SHP77 (cell line): ENCODE measurements around the gene FGFRL1.
"Not testable (repeated sequence)": the region's sequence is repeated elsewhere in the genome, so short reads cannot be mapped to it uniquely, and the experiment has no call there.

Experiments
- DNase-seq, 2 experiments: peaks; one replicate each; lab custom pipeline; 2025; lab: John Stamatoyannopoulos, UW

FGFRL1 gene

GRCh38 chr4:973431-974397 is 37.7 kb upstream of the FGFRL1 start, which contains the start of gene DGKQ:
Gene DGKQ, minus strand, starts transcription at chr4:973569. Its CDS starts 87 bp downstream, at chr4:973482.
- DNase-seq = no peak

- DNase-seq = no peak
Observed at GRCh38 chr4:974668-975067, 36.8 kb upstream of the FGFRL1 start.

DNA sequence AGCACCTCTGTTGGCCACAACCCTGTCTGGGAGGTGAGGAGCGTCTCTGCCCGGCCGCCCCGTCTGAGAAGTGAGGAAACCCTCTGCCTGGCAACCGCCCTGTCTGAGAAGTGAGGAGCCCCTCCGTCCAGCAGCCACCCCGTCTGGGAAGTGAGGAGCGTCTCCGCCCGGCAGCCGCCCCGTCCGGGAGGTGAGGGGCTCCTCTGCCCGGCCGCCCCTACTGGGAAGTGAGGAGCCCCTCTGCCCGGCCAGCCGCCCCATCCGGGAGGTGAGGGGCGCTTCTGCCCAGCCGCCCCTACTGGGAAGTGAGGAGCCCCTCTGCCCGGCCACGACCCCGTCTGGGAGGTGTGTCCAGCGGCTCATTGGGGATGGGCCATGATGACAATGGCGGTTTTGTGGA is 35.4 kb upstream of the FGFRL1 start:
- DNase-seq = not testable (repeated sequence)

- DNase-seq = no peak
Observed at GRCh38 chr4:978957-979701, 32.3 kb upstream of the FGFRL1 start.

GRCh38 chr4:982291-982690 is 29.1 kb upstream of the FGFRL1 start:
- no peak for DNase-seq

DNA sequence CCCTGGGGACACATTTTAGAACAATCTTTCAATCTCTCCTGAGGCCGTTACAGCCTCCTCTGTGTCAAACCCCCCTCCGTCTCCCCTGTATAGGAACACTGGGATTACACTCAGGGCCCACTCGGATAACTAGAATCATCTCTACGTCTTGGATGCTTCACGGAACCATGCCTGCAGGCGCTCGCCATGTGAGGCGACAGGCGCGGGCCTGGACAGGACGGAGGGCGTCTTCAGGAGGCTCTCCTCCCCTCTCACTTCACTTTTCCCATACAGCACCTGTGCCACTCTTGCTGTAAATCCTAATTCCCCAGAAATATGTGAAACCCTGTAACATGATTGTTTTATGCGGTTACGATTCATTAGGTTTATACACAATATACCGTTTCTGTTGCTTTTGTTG is 28.6 kb upstream of the FGFRL1 start:
- DNase-seq = no peak

GRCh38 chr4:984336-985054 is 26.9 kb upstream of the FGFRL1 start:
- no peak for DNase-seq

DNA sequence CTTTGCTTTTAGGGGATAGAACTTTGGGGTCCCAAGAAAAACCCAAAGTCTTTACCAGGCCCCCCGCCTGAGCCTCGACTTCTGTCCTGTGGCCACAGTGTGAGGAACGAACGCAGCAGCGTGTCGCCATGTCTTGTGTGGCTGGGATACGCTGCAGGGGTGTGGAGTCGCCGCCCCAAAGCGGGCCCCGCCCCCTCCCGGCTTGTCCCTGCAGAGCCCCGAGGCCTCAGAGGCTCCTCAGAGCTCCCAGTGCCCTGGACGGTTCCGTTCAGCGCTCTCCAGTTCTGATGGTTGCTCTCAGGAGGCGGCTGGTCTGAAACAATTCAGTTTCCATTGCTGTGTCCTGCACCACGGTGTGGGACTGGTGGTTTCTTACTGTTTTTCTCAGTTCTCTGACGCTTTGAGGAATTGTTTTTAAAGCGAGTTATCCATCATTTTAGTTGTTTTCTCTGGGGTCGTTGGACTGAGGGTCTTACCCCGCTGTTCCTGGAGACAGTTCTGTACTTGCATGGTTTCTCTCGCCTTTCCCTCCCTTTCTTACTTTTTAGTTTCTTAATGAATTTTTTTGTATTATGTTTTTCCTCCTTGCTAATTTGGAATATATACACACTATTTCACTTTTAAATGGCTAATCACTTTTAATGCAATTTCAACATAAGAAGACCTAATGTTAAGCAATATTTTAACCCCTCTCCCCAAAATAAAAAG is 26.1 kb upstream of the FGFRL1 start:
- no peak for DNase-seq

DNA sequence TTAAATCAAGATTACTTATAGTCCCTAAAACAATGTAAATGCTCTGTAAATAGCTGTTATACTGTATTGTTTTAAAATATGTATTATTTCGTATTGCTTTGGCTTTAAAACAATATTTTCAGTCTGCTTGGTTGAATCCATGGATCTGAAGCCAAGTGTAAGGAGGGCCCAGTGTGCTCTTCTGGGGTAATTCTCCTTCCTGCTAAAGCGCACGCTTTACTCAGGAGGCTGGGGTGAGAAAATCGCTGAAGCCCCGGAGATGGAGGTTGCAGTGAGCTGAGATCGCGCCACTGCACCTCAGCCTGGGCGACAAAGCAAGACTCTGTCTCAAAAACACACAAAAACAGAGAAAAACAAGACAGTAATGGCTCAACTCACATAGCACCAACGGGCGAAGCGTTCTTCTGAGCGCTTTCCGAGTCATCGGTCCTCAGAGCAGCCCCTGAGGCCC is 25.0 kb upstream of the FGFRL1 start:
- DNase-seq = no peak

DNA sequence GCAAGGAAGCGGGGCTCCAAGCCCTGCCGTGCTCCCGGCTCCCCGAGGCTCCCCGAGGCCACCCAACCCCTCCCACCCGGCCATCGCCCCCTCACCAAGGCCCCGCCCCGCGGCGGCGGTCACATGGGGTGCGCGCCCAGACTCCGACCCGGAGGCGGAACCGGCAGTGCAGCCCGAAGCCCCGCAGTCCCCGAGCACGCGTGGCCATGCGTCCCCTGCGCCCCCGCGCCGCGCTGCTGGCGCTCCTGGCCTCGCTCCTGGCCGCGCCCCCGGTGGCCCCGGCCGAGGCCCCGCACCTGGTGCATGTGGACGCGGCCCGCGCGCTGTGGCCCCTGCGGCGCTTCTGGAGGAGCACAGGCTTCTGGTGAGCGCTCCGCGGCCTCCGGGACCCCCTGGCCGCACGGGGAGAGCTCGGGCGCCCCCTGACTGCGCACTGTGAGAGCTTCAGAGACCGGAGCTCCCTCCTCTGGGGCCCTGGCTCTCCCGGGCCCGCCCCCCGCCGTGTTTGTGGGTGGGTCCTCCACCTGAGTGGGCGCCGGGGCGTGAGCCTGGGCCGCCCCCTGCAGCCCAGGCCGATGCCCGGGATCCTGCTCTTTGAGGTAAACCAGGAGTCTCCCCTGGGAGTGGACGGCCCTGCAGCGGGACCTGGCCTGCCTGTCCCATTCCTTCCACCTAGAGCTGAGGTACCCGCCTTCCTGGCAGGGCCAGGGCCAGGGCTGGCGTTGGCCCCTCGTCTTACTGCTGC is 24.4 kb upstream of the FGFRL1 start, which contains the start of gene IDUA:
Gene IDUA (plus strand): TSS at position 166 of the 745 bp plus-strand sequence. CDS start 41 bp downstream, at position 207.
- DNase-seq = peak in 1 of 2 experiments; percentile 32

DNA sequence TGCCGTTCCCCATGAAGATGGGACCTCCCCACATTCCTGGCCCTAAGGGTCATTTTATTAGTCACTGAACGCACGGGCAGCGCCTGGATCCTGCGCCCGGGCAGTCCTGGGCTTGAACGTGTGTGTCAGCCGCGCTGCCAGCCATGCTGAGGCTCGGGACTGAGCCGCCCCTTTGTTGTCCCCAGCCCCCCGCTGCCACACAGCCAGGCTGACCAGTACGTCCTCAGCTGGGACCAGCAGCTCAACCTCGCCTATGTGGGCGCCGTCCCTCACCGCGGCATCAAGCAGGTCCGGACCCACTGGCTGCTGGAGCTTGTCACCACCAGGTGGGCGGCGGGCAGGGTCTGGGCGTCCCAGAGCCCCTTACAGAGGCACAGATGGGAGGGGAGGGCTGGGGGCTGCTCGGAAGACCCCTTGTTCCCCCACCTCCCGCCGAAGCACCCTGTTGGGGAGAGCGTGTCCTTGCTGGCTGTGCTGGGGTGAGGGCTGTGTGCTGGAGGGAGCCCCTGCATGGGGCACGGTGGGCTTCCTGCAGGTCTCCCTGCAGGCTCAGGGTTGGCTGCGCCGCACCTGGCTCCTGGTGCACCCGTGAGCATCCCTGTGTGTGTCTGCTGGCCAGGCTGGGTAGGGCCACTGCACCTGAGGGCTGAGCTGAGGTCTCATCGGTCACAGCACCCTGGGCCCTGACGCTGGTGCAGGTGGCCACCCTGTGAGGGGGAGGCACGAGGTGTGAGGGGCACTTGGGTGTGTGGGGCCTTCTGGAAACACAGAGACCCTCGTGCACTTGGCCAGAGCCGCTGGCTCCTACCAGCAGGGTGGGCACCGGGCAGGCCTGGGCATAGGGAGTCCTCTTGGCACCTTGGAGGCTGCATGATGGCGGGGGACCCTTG is 23.6 kb upstream of the FGFRL1 start:
- no peak for DNase-seq

- DNase-seq = no peak
Observed at GRCh38 chr4:988726-989721, 22.4 kb upstream of the FGFRL1 start.

DNA sequence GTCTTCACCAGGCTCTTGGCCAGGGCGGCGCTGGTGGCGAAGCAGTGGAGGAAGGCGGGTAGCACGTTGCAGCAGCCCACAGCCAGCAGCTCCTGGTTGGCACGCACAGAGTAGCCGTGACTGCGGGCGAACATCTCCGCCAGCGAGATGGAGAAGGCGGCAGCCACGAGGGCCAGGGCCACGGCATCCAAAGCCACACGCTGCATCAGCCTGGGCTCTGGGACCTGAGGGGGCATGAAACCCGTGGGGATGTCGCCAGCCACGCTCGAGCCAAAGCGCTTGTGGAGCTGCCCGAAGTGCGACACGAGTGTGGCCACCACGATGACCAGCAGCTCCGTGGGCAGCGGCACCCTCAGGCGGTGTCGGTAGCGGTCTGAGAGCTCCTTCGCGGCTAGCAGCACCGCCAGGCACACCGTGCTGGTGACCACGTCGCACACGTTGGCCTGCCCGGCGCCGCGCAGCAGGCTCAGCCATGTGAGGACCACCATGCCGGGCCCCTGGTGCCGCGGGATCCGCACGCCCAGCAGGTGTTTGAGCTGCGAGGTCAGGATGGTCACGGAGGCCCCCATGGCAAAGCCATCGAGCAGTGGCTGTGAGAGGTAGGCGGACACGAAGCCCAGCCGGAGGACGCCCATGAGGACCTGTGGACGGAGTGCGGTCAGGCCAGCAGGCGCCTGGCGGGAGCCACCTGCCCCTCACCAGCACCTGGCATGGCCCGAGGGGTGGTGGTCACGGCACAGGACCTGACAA is 21.5 kb upstream of the FGFRL1 start:
- DNase-seq = no peak

DNA sequence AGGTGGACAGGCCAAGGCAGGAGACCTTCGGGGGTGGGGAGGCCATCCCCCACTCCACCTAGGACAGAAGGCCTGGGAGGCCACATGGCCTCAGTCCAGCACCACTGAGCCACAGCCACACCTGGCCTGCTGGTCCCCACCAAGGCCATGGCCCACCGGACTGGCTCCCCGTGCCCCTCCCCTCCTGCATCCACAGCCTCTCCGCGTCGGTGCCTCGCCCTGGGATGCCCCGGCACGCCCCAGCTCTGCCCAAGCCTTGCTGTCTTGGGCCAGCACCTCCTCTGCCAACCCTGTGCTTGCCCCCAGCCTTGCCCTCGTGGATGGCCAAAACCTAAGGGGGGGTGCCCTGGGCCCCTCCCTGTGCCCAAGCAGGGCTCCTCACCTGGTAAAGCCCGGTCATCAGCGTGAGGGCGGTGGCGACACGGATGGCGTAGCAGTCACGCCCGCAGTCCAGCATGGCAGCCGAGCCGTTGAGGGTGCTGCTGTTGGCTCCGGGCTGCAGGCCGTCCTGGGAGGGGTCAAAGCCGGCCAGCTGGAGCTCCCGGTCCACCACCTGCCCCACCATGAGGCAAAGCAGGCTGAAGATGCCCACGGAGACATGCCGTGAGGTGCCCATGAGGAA is 20.6 kb upstream of the FGFRL1 start:
- DNase-seq = no peak

- DNase-seq = no peak
Observed at GRCh38 chr4:991451-992296, 19.8 kb upstream of the FGFRL1 start.
